SK-N-SH treated with all-trans-retinoic acid at 6 μM for 48 hours (cell line): ENCODE data around the gene EFHD1.
"Not testable (repeated sequence)": the region's sequence is repeated elsewhere in the genome, so short reads cannot be mapped to it uniquely, and the experiment has no call there.

Experiments used
- ATAC-seq: fragments of 200-7000 bp; cut with Tn5 transposase; 3 replicates; pipeline ENCODE4 v1.9.1; 2020; ENCODE audit warnings: mild to moderate bottlenecking, moderate library complexity
- ARNTL ChIP-seq: fragments of 450-650 bp; formaldehyde crosslinking; IDR thresholded peaks from 2 replicates; pipeline ENCODE4 v1.5.0; 2020; ENCODE audit warnings: low read depth, mild to moderate bottlenecking, moderate library complexity, borderline replicate concordance
- CREB5 ChIP-seq: fragments of 250-450 bp; sonication (Bioruptor Pico); IDR thresholded peaks from 2 replicates; pipeline ENCODE4 v1.5.1; 2020; ENCODE audit warnings: low read depth, mild to moderate bottlenecking, moderate library complexity
- CSDC2 ChIP-seq: fragments of 250-450 bp; sonication (Bioruptor Pico); IDR thresholded peaks from 2 replicates; pipeline ENCODE4 v1.5.0; 2020; ENCODE audit warnings: mild to moderate bottlenecking, moderate library complexity
- ESRRG ChIP-seq: fragments of 250-450 bp; sonication (Bioruptor Pico); IDR thresholded peaks from 2 replicates; pipeline ENCODE4 v1.6.1; 2021; ENCODE audit warnings: mild to moderate bottlenecking
- GLIS3 ChIP-seq: fragments of 250-450 bp; sonication (Bioruptor Pico); IDR thresholded peaks from 2 replicates; pipeline ENCODE4 v1.5.0; 2020; ENCODE audit warnings: mild to moderate bottlenecking, moderate library complexity
- ISL1 ChIP-seq: fragments of 250-450 bp; sonication (Bioruptor Pico); IDR thresholded peaks from 2 replicates; pipeline ENCODE4 v2.1.2; 2022; ENCODE audit warnings: mild to moderate bottlenecking, moderate library complexity
- OSR1 ChIP-seq: fragments of 250-450 bp; sonication (Bioruptor Pico); IDR thresholded peaks from 2 replicates; pipeline ENCODE4 v1.8.0; 2022; ENCODE audit warnings: moderate library complexity, mild to moderate bottlenecking, inconsistent platforms
- POU6F1 ChIP-seq: fragments of 250-450 bp; sonication (Bioruptor Pico); IDR thresholded peaks from 2 replicates; pipeline ENCODE4 v1.8.0; 2021; ENCODE audit warnings: low read depth, mild to moderate bottlenecking, moderate library complexity, borderline replicate concordance
- PPARA ChIP-seq: fragments of 250-450 bp; sonication (Bioruptor Pico); IDR thresholded peaks from 2 replicates; pipeline ENCODE4 v1.5.0; 2020; ENCODE audit warnings: mild to moderate bottlenecking, borderline replicate concordance
- RARB ChIP-seq: fragments of 250-450 bp; sonication (Bioruptor Pico); IDR thresholded peaks from 2 replicates; pipeline ENCODE4 v1.8.0; 2021; ENCODE audit warnings: mild to moderate bottlenecking, moderate library complexity
- SNAI2 ChIP-seq: fragments of 250-450 bp; sonication (Bioruptor Pico); IDR thresholded peaks from 2 replicates; pipeline ENCODE4 v1.5.0; 2020; ENCODE audit warnings: mild to moderate bottlenecking, moderate library complexity
- TCF4 ChIP-seq: fragments of 250-450 bp; sonication (Bioruptor Pico); IDR thresholded peaks from 2 replicates; pipeline ENCODE4 v1.8.0; 2021; ENCODE audit warnings: mild to moderate bottlenecking, moderate library complexity, borderline replicate concordance
- TOX ChIP-seq: fragments of 250-450 bp; sonication (Bioruptor Pico); IDR thresholded peaks from 2 replicates; pipeline ENCODE4 v1.8.0; 2021; ENCODE audit warnings: mild to moderate bottlenecking, moderate library complexity, borderline replicate concordance
- TSHZ2 ChIP-seq: fragments of 250-450 bp; sonication (Bioruptor Pico); IDR thresholded peaks from 2 replicates; pipeline ENCODE4 v1.5.0; 2020; ENCODE audit warnings: mild to moderate bottlenecking, moderate library complexity
- ZC3H10 ChIP-seq: fragments of 250-450 bp; sonication (Bioruptor Pico); IDR thresholded peaks from 2 replicates; pipeline ENCODE4 v1.5.1; 2021; ENCODE audit warnings: mild to moderate bottlenecking, moderate library complexity
- ZFP3 ChIP-seq: fragments of 250-450 bp; sonication (Bioruptor Pico); IDR thresholded peaks from 2 replicates; pipeline ENCODE4 v1.5.0; 2020; ENCODE audit warnings: mild to moderate bottlenecking, moderate library complexity
- ZFP30 ChIP-seq: fragments of 450-650 bp; formaldehyde crosslinking; IDR thresholded peaks from 2 replicates; pipeline ENCODE4 v1.5.0; 2022; ENCODE audit warnings: mild to moderate bottlenecking, moderate library complexity
- ZNF70 ChIP-seq: fragments of 450-650 bp; formaldehyde crosslinking; IDR thresholded peaks from 2 replicates; pipeline ENCODE4 v1.5.0; 2020; ENCODE audit warnings: mild to moderate bottlenecking, moderate library complexity
- ZNF8 ChIP-seq: fragments of 450-650 bp; formaldehyde crosslinking; IDR thresholded peaks from 2 replicates; pipeline ENCODE4 v1.5.0; 2020; ENCODE audit warnings: mild to moderate bottlenecking, moderate library complexity

EFHD1 gene

DNA sequence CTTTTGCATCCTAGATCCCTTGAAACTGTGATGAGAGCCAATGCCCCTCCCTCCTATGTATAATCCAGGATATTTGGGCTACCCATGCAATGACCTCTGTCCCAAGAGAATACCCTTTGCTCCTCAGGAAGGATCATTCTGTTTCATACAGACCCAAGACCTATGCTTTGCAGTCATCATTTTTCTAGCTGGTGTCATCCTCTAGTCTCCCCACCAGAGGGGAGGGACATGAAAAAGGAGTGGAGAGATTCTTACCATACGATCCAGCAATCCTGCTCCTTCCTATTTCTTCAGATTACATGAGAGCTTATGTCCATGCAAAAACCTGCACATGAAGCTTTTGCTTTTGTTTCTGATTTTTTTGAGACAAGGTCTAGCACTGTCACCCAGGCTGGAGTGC, 50.0 kb downstream of the EFHD1 start (continued):
- no peak for TF ChIP-seq POU6F1 (CRISPR knock-in tag)
- TF ChIP-seq ZNF70 (CRISPR knock-in tag): no peak
- TF ChIP-seq, all 23 proteins: peak for 0

DNA sequence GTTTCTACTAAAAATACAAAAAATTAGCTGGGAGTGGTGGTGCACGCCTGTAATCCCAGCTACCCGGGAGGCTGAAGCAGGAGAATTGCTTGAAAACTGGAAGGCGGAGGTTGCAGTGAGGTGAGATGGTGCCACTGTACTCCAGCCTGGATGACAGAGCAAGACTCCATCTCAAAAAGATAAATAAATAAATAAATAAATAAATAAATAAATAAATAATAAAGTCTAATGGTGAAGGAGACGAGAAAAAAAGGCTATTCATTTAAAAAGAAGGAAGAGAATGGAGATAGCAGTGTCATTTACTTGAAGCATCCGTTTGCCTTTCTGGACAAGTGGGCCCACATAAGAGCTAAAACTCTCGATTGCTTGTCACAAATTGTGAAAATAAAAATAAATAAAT, 52.0 kb downstream of the EFHD1 start:
- not testable (repeated sequence) for ATAC-seq

DNA sequence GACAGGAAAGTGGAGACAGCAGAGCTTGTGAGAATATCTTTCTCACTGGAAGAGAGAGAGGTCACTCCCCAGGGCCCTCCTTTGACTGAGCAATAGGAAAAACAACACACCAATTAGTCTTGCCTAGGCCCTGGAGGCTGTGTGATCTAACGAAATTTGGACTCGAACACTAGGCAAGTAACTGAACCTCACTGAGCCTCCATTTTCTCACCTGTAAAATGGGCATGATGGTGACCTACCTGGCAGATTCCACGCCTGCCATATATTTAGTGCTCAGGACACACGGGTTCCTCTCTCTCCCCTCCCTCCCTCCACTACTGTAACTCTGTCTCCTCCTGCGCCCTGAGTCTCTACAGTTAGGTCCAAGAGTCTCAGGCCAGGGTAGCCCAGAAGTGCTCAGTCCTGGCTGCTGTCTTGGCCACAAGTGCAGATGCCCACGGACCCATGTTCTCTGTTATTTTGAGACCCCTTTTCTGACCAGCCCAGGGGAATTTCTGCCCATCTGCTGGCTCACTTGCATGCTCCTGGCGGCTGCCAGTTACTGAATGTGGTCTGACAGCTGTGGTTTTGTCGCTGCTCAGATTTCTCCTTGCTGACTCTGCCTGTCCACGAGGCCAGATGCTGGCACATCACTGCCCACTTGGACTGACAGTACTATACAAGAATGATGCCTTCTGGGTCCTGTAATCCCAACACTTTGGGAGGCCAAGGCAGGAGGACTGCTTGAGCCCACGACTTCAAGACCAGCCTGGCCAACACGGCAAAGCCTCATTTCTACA, 54.2 kb downstream of the EFHD1 start:
- no peak for ATAC-seq
- TF ChIP-seq SNAI2 (CRISPR knock-in tag): no peak
- no peak for TF ChIP-seq GLIS3 (CRISPR knock-in tag)
- no peak for TF ChIP-seq TCF4 (CRISPR knock-in tag)
- TF ChIP-seq CSDC2: no peak
- no peak for TF ChIP-seq PPARA (CRISPR knock-in tag)
- TF ChIP-seq ZC3H10 (CRISPR knock-in tag): no peak
- no peak for TF ChIP-seq TOX (CRISPR knock-in tag)
- TF ChIP-seq ZFP3 (CRISPR knock-in tag): no peak
- TF ChIP-seq ZNF70 (CRISPR knock-in tag): no peak
- no peak for TF ChIP-seq ZFP30
- no peak for TF ChIP-seq CREB5
- TF ChIP-seq POU6F1 (CRISPR knock-in tag): no peak
- TF ChIP-seq ZNF8 (CRISPR knock-in tag): no peak
- TF ChIP-seq ESRRG (CRISPR knock-in tag): no peak
- no peak for TF ChIP-seq TSHZ2 (CRISPR knock-in tag)

- TF ChIP-seq TCF4 (CRISPR knock-in tag) (no peak), CSDC2 (no peak), SNAI2 (CRISPR knock-in tag) (no peak), CREB5 (no peak), ISL1 (CRISPR knock-in tag) (no peak), ZNF8 (CRISPR knock-in tag) (no peak), GLIS3 (CRISPR knock-in tag) (no peak), TOX (CRISPR knock-in tag) (no peak), POU6F1 (CRISPR knock-in tag) (no peak), ZNF70 (CRISPR knock-in tag) (no peak), ARNTL (CRISPR knock-in tag) (no peak), RARB (CRISPR knock-in tag) (no peak), OSR1 (CRISPR knock-in tag) (no peak), ZFP3 (CRISPR knock-in tag) (no peak)
- no peak for ATAC-seq
Measured at GRCh38 chr2:232688201-232688600, 54.8 kb downstream of the EFHD1 start.
